WERI-Rb-1 (cell line): ENCODE results near the gene CYP24A1.

ENCODE experiments used
- DNase-seq: peaks from one replicate; pipeline ENCODE4 v3.0.0-alpha.2; 2020
- H3K27ac ChIP-seq: fragments of 250-450 bp; sonication (Bioruptor Pico); 2 replicates; pipeline ENCODE4 v1.5.1; 2020; ENCODE audit warnings: mild to moderate bottlenecking, moderate library complexity
- H3K27me3 ChIP-seq: fragments of 250-450 bp; sonication (Bioruptor Pico); 2 replicates; pipeline ENCODE4 v1.5.1; 2021; ENCODE audit warnings: mild to moderate bottlenecking, low read depth, moderate library complexity; ENCODE audit not compliant: insufficient read depth, severe bottlenecking
- H3K36me3 ChIP-seq: fragments of 250-450 bp; sonication (Bioruptor Pico); 2 replicates; pipeline ENCODE4 v1.5.1; 2020; ENCODE audit warnings: mild to moderate bottlenecking, moderate library complexity
- H3K4me3 ChIP-seq: 2 replicates; pipeline ENCODE4 v1.5.1; 2011; ENCODE audit warnings: low read depth, mild to moderate bottlenecking, control low read depth, low read length
- H3K9me3 ChIP-seq: fragments of 250-450 bp; sonication (Bioruptor Pico); 2 replicates; pipeline ENCODE4 v1.5.1; 2021; ENCODE audit warnings: mild to moderate bottlenecking, moderate library complexity; ENCODE audit not compliant: severe bottlenecking
- CTCF ChIP-seq: IDR thresholded peaks from 2 replicates; pipeline ENCODE4 v1.5.1; 2011; ENCODE audit warnings: low read depth, mild to moderate bottlenecking, control low read depth, inconsistent platforms, low read length

The CYP24A1 gene

DNA sequence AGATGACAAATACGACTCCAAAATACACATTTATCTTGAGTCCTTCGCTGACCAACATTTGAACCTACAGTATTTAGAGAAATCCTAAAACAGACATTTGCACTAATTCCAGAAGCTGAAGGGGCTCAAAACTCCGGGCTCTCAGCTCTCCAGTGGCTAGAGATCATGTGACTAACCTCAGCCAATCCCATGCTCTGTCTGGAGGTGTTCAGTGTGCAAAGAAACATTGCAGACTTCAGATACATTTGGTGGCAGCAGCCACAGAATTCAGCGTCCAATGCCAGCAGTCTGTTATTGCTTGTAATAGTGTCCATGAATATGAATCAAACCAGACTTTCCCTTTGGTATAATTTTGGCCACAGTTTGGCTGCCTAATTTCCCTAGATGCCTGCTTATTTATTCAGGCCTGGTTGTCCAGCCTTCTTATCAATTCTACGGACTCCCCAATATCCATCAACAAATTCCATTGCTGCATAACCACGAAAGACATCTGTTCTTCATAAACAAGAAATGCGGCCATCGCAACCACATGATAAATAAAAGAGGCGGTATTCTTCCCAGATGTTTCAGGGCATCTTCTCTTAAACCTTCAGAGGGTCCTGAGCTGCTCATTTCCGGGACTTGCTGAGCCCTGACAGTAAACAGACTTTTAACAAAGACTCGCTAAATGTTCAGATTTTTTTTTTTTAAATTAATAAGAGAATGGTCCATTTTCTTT, 14.5 kb upstream of the CYP24A1 start:
- no peaks in the 10 kb centered on the region for H3K36me3 ChIP-seq
- no peak for DNase-seq
- H3K4me3 ChIP-seq: no peak overlapping the region
- no peak for TF ChIP-seq CTCF
- peaks cover 88% of the 10 kb centered on the region for H3K27me3 ChIP-seq
- no peaks in the 10 kb centered on the region for H3K9me3 ChIP-seq
- H3K27ac ChIP-seq: no peak overlapping the region

GRCh38 chr20:54184904-54185626, 11.3 kb upstream of the CYP24A1 start:
- Histone ChIP-seq H3K27ac (no peak overlapping the region), H3K4me3 (no peak overlapping the region), H3K9me3 (no peaks in the 10 kb centered on the region), H3K36me3 (no peaks in the 10 kb centered on the region), H3K27me3 (peaks cover 92% of the 10 kb centered on the region)
- no peak for TF ChIP-seq CTCF
- DNase-seq: no peak

GRCh38 chr20:54184071-54184470, 10.3 kb upstream of the CYP24A1 start:
- no peak for TF ChIP-seq CTCF
- no peaks in the 10 kb centered on the region for H3K36me3 ChIP-seq
- H3K27me3 ChIP-seq: peaks cover 95% of the 10 kb centered on the region
- no peak for DNase-seq
- no peak overlapping the region for H3K27ac ChIP-seq
- no peak overlapping the region for H3K4me3 ChIP-seq
- no peaks in the 10 kb centered on the region for H3K9me3 ChIP-seq

GRCh38 chr20:54180931-54181330, 7.1 kb upstream of the CYP24A1 start:
- DNase-seq: no peak
- no peak overlapping the region for H3K27ac ChIP-seq

DNA sequence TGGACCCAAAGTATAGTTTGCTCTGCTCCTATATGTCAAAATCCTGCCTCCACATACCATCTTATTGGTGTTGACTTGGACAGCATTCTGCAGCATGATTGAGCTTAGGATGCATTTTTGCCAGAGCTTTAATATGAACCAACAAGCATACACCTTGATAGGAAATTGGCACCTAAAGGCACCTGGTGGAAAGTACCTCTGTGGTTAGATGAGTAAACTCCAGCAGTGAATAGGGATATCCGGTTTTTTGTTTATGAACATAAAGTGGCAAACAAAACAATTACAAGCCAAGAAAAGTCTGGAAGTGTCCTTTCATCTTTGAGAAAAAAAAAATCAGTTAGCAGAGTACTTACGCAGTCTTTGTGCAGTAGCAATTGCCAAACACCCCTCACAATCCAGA, 6.2 kb upstream of the CYP24A1 start:
- no peaks in the 10 kb centered on the region for H3K9me3 ChIP-seq
- peaks cover 87% of the 10 kb centered on the region for H3K27me3 ChIP-seq
- H3K4me3 ChIP-seq: no peak overlapping the region
- no peak overlapping the region for H3K27ac ChIP-seq
- TF ChIP-seq CTCF: no peak
- H3K36me3 ChIP-seq: no peaks in the 10 kb centered on the region
- DNase-seq: no peak

More at GRCh38 chr20:54180931-54181330, 7.1 kb upstream of the CYP24A1 start:
- Histone ChIP-seq H3K36me3 (no peaks in the 10 kb centered on the region), H3K4me3 (no peak overlapping the region), H3K9me3 (no peaks in the 10 kb centered on the region), H3K27me3 (peaks cover 87% of the 10 kb centered on the region)
- no peak for TF ChIP-seq CTCF
